Embryonic facial prominence (tissue), 1 donor: Measurements from ENCODE around the gene ARHGAP22.

ENCODE experiments used
- DNase-seq: peaks from one replicate; pipeline ENCODE4 v3.0.0-alpha.2; 2016; ENCODE audit errors: extremely low spot score

Gene ARHGAP22

DNA sequence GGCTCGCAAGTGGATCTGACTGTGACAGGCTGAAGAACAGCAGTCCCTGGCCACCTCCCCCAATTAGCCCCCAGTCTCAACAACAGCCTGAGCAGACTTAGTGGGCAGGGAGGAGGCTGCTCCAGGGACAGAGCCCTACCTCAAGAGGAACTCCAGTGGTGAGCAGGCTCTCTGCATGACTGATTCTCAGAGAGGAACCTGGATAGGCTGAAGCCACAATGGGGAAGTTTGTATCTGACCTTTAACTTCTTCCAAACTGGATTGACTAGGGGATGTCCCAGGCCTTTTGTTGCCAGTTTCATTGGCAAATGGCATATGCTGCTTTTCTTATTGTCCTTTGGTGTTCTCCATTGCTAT is 93.0 kb downstream of the ARHGAP22 start:
- no peak for DNase-seq

GRCh38 chr10:48511066-48511874 is 93.6 kb downstream of the ARHGAP22 start:
- no peak for DNase-seq

- no peak for DNase-seq
Observed at GRCh38 chr10:48509974-48510692, 94.7 kb downstream of the ARHGAP22 start.

GRCh38 chr10:48508791-48509772 is 95.8 kb downstream of the ARHGAP22 start:
- DNase-seq = no peak

GRCh38 chr10:48507933-48508790 is 96.7 kb downstream of the ARHGAP22 start:
- DNase-seq = no peak

- DNase-seq = no peak
Observed at GRCh38 chr10:48507494-48507893, 97.4 kb downstream of the ARHGAP22 start.

GRCh38 chr10:48506147-48506917 is 98.5 kb downstream of the ARHGAP22 start:
- no peak for DNase-seq

GRCh38 chr10:48505394-48506112 is 99.3 kb downstream of the ARHGAP22 start:
- no peak for DNase-seq

GRCh38 chr10:48504141-48504885 is 100.6 kb downstream of the ARHGAP22 start:
- DNase-seq = no peak

- DNase-seq = no peak
Observed at GRCh38 chr10:48503293-48503911, 101.5 kb downstream of the ARHGAP22 start.

- no peak for DNase-seq
Observed at GRCh38 chr10:48502791-48503190, 102.1 kb downstream of the ARHGAP22 start.

DNA sequence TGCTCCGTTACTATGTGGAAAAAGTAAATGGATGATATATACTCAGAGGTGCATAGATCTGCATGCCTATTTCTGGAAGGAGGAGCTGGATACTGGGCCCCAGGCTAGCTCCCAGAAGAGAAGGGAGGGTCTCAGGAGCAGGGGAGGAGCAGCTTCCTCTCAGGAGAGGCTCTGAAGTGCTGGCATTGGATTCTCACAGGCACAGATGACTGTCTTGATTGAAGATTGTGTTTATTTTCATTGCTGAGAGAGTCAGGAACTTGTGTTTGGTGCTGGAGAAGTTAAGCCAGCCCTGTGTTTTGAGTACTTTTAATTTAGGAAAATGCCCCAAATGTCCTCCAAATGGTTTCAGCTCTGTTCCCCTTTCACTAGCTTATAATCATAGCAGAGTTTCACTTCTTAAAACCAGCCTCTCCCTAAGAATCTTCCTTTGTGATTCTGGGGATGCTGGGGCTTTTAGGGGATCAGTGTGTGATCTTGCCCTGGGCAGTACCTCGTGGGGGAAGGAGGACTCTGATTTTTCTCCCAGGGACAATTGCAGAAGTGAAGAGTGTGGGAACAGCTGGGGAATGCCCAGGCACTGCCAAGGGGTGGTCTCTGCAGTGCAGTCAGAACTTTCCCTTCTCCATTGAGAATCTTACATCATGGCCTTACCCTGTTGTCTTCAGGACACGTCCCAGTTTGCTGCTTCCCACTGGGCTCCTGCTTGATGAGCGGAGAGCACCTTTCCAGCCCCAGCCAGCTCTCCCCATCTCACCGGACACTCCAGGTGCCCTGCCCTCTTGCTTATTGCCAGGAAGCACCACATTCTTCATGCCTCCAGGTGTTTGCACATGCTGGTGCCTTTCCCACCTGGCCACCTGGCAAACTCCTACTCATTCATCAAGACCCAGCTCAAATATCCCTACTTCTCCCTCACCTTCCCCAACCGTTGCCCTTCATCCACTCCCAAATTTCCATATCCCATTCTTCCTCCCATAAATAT is 102.8 kb downstream of the ARHGAP22 start:
- DNase-seq = no peak

- no peak for DNase-seq
Observed at GRCh38 chr10:48501226-48501625, 103.6 kb downstream of the ARHGAP22 start.

DNA sequence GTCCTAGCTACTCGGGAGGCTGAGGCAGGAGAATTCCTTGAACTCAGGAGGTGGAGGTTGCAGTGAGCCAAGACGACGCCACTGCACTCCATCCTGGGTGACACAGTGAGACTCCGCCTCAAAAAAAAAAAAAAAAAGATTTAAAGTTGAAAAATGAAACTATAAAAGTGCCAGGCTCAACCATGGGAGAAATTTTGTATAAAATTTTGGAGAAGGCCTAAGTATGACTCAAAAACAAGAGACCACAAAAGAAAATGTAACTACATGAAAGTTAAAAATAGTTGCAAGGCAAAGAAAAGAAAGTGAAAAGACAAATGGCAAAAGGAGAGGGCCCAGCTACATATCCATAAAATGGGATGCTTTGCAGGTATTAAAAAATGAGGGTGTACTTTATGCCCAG is 104.1 kb downstream of the ARHGAP22 start:
- no peak for DNase-seq

DNA sequence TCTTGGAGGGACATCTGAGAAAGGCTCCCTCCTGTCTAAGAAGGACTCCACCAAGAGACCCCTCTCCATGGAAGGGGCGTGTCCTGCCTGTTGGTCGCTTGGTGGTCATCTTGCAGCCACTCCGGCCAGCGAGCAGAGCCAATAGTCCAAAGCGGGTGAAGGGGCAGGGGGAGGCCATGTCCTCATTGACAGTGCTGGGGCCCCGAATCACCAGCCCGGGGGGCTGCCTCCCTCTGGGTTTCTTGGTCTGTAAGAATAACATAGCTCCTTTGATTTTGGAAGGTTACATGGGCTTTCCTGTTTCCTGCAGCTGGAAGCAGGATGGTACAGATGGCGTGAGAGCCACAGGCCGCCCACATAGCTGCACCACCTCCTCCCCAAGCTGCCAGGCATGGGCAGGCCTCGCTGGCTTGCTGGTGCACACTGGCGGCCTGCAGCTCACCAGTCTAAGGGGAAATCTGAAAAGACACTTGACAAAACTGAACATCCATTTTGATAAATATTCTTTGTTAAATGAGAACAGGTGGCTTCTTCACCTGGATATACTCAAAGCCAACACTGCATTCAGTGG is 105.8 kb downstream of the ARHGAP22 start:
- DNase-seq = no peak

DNA sequence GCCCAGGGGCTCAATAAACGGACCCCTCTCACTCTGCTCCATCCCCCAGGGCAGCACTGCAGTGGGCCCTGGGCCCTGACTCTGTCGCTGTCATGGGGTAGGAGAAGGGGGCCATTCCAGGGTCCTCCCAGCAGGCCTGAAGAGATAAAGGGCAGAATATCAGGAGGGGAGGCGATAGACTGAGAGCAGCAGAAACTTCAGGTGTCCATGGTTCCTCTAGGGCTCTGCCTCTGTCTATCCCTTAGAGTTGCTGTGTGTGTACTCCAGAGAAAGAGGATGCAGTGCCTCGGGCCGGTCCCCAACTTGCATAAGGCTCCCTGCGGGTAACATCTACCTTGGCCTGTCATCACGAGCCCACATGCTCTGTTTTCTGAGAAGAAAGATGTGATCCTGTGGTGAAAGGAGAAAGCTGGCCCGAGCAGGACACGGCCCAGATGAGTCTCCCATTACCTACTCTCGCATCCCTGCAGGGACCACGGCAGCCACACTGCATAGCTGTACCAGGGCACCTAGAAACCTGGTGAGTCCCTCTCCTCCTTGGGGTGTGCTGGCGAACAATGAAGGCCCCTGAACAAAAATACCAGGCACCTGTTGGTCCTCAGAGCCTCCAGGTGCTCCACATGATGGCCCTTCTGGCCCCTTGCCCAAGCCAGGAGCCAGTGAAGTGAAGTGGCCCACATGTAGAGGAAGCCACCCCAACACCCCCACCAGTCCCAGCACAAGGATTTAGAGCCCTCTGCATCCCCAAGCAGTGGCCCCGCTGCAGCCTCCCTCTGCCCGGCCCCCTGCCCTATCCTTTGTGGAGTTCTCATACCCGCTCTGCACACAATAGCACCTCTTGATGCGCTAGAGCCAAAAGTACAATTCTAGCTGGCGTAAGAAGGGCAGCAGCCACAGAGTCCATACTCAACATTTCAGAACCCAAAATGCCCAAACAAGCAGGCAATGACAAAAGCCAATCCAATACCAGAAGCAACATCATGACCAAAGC is 106.8 kb downstream of the ARHGAP22 start:
- DNase-seq = no peak
